ENCODE measurements around the gene ARID3B. TPM values are rescaled to one million over a fixed set of nuclear protein-coding genes. Genes with fewer than 3 reads are reported as not detected.

The ARID3B gene
- total and polyA plus RNA-seq, 2 of the 13 experiments (the other 11 are each of a cell fraction or from before 2014, with no cell fraction given) = 5.3 to 12.8 TPM

DNA sequence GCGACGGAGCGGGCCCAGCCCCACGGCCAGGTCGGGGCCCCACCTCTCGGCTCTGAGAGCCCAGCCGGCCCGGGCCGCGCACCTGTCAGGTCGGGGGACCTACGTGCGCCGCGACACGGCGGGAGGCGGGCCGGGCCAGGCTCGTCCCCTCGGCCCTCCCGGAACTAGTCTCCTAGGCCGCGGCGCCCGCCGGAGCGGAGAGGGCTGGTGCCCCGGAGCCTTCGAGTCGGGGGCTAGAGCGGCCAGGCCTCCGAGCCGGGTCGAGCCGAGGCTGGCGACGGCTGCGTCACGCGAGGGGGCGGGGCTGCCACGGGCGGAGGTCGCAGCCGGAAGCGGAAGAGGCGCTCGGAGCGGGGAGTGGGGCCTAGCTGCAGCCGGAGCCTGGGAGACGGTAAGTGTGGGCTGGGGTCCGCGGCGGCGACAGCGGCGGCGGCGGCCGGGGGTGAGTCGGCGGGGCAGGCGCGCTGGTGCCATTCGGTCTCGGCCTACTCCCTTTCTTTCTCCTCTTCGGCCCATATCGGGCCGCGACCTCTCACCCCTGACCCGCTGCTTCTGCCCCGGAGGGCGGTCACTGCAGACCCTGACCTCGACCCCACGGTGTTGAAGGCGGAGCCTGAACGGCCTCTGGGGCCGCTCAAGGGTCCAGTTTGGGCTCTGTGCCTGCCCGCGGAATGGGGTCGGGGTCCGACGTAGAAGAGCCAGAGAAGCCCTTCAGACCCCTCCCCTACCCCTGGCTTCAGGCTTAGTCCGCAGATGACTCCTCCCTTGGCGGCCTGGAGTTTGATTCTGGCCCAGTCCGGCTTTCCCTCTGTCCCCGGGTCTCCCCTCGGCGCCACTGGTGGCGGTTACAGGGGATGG, 74.7 kb downstream of the ARID3B start, which contains the start of gene CLK3 (continued):
- TF ChIP-seq, protein P1, sequence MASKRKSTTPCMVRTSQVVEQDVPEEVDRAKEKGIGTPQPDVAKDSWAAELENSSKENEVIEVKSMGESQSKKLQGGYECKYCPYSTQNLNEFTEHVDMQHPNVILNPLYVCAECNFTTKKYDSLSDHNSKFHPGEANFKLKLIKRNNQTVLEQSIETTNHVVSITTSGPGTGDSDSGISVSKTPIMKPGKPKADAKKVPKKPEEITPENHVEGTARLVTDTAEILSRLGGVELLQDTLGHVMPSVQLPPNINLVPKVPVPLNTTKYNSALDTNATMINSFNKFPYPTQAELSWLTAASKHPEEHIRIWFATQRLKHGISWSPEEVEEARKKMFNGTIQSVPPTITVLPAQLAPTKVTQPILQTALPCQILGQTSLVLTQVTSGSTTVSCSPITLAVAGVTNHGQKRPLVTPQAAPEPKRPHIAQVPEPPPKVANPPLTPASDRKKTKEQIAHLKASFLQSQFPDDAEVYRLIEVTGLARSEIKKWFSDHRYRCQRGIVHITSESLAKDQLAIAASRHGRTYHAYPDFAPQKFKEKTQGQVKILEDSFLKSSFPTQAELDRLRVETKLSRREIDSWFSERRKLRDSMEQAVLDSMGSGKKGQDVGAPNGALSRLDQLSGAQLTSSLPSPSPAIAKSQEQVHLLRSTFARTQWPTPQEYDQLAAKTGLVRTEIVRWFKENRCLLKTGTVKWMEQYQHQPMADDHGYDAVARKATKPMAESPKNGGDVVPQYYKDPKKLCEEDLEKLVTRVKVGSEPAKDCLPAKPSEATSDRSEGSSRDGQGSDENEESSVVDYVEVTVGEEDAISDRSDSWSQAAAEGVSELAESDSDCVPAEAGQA (IDR thresholded peaks at IDR 0.05; ENCODE audit: low read depth) = peak; percentile 24; the same call in 1 of the 2 replicates
- TF ChIP-seq, protein P1 (CRISPR knock-in tag; IDR thresholded peaks at IDR 0.05; ENCODE audit: borderline replicate concordance) = peak; percentile 43; the same call in 1 of the 2 replicates
- TF ChIP-seq SNRNP70 (IDR thresholded peaks at IDR 0.05; ENCODE audit: low read depth, low read length) (no peak), XBP1 (CRISPR knock-in tag; IDR thresholded peaks at IDR 0.05) (no peak), ATRX (CRISPR knock-in tag; IDR thresholded peaks at IDR 0.05; ENCODE audit: borderline replicate concordance) (no peak), ZNF782 (CRISPR knock-in tag; IDR thresholded peaks at IDR 0.05; ENCODE audit: borderline replicate concordance) (no peak; the same call in 1 of the 2 replicates), ZNF234 (CRISPR knock-in tag; conservative IDR thresholded peaks at IDR 0.05) (no peak), KLF15 (CRISPR knock-in tag; IDR thresholded peaks at IDR 0.05; ENCODE audit: borderline replicate concordance) (no peak; the same call in 1 of the 2 replicates), ZNF761 (CRISPR knock-in tag; conservative IDR thresholded peaks at IDR 0.05) (peak; percentile 88; the same call in 1 of the 2 replicates), TEAD3 (CRISPR knock-in tag; optimal IDR thresholded peaks at IDR 0.05; ENCODE audit: borderline replicate concordance) (peak; percentile 19), ZBTB21 (CRISPR knock-in tag; IDR thresholded peaks at IDR 0.05) (no peak)
- TF ChIP-seq, protein P2, sequence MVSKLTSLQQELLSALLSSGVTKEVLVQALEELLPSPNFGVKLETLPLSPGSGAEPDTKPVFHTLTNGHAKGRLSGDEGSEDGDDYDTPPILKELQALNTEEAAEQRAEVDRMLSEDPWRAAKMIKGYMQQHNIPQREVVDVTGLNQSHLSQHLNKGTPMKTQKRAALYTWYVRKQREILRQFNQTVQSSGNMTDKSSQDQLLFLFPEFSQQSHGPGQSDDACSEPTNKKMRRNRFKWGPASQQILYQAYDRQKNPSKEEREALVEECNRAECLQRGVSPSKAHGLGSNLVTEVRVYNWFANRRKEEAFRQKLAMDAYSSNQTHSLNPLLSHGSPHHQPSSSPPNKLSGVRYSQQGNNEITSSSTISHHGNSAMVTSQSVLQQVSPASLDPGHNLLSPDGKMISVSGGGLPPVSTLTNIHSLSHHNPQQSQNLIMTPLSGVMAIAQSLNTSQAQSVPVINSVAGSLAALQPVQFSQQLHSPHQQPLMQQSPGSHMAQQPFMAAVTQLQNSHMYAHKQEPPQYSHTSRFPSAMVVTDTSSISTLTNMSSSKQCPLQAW (CRISPR knock-in tag; IDR thresholded peaks at IDR 0.05) = peak; percentile 13; the same call in 1 of the 2 replicates
- TF ChIP-seq, protein P3, sequence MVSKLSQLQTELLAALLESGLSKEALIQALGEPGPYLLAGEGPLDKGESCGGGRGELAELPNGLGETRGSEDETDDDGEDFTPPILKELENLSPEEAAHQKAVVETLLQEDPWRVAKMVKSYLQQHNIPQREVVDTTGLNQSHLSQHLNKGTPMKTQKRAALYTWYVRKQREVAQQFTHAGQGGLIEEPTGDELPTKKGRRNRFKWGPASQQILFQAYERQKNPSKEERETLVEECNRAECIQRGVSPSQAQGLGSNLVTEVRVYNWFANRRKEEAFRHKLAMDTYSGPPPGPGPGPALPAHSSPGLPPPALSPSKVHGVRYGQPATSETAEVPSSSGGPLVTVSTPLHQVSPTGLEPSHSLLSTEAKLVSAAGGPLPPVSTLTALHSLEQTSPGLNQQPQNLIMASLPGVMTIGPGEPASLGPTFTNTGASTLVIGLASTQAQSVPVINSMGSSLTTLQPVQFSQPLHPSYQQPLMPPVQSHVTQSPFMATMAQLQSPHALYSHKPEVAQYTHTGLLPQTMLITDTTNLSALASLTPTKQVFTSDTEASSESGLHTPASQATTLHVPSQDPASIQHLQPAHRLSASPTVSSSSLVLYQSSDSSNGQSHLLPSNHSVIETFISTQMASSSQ (IDR thresholded peaks at IDR 0.05; ENCODE audit: low read depth) = no peak; the same call in 1 of the 2 replicates
- TF ChIP-seq, protein P3 (CRISPR knock-in tag; IDR thresholded peaks at IDR 0.05; ENCODE audit: borderline replicate concordance) = peak; percentile 73; the same call in 1 of the 2 replicates

All from HepG2 (cell line).